GM21515 (cell line): ENCODE measurements around the gene TPST2.

Source experiments
- ATAC-seq: cut with Tn5 transposase; IDR thresholded peaks from one replicate; pipeline ENCODE4 v1.9.1; 2021; ENCODE audit not compliant: unreplicated experiment

TPST2 gene

DNA sequence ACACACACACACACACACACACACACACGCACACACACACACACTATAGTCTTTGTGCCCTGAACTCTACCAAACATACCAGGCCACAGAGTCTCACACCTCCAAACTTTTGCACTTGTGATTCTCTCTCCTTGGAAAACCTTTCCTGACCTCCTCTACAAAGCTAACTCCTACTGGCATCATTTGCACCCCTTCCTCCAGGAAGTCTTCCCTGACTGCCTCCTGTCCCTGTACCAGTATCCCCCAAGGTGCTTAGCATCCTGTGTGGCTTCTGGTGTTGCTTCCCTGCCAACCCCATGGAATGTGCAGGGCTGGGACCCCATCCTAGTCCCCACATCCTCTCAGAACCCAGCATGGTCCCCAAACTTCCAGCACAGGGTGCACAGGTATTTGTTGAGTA lies 8.9 kb downstream of the TPST2 start:
- ATAC-seq = no peak

DNA sequence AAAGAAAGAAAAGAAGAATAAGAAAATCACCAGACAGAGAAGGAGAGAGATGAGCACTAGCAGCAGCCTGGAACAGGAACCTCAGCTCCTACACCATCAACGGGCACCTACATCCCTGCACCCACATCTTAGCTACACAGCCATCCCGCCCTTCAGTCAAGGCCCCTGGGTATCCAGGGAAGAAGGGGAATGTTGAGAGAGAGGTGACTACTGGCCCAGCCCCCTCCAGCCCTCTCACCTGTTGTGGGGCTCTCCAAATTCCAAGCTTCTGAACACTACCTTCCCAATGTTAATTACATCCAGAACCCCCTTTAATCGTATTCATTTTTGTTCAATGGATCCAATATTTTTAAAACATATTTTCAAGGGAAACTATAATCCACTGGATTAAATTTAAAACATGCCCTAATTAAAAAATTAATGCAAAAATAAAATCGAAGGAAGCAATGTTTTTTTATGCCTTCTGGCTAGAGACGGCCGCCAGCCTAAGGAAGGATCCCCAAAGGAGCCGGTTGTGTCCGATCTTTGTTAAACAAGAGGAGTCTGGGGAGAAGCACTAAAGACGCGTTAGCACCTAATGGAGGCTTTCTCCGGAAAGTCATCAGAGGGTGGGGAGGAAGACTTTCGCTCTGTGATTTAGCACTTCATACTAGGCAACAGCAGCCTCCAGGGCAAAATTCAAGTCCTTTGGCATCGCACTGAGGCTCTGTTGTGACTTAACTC lies 9.5 kb downstream of the TPST2 start:
- no peak for ATAC-seq

DNA sequence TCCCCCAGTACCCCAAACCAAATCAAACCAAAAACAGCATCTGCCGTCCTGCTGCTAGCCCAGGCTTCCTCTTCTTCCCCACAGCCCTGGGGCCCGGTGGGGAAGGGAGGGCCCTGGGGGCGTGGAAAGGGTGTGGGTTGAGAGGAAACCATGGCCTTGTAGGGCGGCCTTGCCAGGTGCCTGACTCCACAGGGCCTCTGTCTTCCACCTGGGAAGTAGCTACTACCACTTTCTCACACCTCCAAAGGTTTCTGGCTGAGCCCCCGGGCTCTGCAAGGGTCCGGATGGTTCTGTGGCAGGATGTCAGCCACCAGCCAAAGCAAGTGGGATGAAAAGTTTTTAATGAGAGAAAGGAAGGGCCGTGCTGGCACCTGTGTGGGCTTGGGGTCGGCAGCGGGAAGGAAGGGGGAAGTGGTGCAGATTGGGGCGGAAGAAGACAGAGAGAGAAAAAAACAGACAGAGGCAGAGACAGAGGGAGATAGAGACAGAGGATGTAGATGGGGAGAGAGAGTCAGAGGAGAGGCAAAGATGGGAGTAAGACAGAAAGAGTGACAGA lies 10.5 kb downstream of the TPST2 start:
- peak; percentile 70 for ATAC-seq

DNA sequence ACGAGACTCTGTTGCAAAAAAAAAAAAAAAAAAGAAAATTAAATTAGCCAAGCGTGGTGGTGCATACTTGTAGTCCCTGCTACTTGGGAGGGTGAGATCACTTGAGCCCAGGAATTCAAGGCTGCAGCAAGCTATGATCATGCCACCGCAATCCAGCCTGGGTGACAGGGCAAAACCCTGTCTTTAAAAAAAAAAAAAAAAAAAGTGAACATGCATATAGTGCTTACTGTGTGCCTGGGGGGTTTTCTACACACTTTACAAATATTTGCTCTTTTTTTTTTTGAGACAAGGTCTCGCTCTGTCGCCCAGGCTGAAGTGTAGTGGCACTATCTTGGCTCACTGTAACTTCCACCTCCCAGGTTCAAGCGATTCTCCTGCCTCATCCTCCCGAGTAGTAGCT lies 12.9 kb downstream of the TPST2 start:
- ATAC-seq = no peak

DNA sequence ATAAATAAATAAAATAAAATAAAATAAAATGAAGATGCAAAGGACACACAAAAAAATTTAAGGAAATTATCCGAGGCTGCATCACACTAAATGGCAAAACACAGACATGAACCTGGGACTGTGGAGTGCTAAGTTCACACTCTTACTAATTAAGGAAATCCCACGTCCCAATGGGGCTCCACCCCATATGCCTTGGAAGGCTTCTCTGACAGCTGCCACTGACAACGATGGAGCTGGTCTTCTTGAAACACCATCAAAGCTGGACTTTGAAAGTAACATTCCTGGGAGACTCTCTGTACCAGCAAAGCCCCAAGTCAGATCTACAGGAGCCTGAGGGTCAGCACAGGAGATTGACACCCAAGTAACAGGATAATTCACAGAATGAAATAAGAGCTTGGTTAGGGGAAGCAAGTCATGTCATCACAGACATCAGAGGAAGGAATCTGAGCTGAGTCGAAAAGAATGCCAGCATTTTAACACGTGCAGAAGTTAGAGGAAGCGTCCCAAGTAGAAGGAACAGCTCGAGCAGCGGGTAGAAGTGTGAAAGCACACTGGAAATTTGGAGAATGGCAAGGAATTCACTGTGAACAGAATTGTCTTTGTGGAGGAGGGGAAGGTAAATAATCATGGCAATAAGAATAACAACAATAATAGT lies 13.8 kb downstream of the TPST2 start:
- ATAC-seq = no peak

DNA sequence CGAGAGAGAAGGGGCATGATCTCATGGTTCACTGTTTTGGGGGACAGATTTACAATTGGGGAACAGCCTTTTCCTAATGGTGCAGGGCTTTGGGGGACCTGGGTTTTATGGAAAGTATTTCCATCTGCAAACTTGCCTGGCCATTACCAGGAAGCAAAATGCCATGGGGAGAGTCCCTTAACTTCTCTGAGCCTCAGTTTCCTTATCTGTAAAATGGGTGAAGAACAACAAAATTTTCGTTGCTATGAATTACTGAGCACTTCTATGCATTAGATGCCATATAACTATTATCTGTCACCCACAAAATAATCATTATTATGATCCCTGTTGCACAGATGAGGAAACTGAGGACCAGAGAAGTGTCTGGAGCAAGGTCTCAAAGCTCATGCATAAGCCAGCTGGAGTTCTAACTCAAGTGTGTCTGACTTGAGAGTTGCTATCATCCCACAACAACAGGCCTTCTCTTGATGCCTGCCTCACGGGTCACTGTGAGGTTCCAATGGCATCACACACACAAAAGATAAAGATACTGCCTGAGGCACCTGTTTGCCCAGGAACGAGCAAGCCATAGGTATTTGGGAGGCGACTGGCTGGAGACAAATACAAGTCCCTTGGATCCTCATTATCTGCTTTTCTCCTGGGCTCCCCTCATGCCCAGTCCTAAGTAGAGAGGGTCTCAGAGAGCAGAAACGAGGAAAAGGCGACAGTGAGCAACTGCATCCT lies 15.8 kb downstream of the TPST2 start:
- no peak for ATAC-seq

DNA sequence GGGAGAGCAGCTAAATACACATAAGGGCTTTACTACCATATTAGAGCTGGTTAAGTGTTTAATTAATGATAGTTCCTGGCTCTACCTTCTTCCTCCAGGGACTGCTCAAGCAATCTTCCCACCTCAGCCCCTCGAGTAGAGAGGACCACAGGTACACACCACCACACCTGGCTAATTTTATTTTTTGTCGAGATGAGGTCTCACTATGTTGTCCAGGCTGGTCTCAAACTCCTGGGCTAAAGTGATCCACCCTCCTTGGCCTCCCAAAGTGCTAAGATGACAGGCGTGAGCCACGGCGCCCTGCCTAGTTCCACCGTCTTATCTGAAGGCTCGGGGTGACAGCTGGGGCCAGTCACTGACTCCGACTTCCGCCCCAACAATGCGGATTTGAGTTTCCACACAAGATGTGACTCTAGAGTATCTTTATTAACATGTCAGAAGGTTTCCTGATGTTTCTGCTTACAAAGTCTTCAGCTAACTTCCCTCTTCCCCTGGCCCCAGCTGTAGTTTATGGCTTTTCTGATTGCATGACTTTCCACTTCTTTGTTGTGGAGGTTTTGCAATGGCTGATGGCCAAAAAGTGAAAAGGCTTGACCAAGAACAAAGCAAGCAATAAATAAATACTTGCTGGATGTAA lies 16.8 kb downstream of the TPST2 start:
- ATAC-seq = no peak

DNA sequence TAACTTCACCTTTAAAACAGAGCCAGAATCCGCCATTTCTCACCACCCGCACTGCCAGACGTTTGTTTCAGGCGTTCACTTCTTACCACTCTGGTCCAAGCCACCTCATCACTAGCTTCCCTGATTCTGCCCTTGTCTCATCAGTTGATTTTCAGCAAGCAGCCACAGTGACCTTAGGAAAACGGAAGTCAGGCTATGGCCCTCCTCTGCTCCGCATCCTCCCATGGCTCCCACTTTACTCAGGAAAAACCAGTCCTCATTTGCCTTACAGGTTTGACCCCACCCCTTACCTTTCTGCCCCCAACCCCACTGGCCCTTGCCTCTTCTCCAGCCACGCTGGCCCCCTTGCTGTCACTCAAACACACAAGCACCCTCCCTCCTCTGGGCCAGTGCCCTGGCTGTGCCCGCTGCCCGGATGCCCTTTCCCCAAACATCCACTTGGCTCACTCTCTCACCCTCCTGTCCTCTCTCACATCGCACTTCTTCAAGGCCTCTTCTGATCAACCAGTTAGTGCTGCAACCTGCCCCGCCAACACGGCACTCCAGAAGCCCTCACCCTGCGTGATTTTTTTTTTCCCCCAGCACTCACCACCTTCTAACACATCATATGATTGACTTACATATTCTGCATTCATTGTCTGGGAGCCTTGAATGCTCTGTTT lies 18.9 kb downstream of the TPST2 start:
- no peak for ATAC-seq

DNA sequence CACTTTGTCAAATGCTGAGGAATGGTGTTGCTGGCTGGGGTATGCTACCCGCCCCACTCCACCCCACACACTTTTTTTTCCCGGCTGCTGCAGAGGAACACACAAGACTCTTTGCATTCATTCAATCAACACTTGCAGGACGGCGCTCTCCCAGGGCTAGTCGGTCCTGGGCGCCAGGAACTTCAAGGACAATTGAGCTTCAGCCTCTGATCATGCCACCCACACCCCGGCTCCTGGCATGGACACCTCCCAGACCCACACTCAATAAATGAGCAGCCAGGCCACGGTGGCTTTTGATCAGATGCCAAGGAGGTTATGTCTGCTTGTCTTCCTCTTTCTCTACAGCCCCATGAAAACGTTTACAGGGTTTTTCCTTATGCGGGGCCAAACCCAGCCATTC lies 19.8 kb downstream of the TPST2 start:
- ATAC-seq = no peak

DNA sequence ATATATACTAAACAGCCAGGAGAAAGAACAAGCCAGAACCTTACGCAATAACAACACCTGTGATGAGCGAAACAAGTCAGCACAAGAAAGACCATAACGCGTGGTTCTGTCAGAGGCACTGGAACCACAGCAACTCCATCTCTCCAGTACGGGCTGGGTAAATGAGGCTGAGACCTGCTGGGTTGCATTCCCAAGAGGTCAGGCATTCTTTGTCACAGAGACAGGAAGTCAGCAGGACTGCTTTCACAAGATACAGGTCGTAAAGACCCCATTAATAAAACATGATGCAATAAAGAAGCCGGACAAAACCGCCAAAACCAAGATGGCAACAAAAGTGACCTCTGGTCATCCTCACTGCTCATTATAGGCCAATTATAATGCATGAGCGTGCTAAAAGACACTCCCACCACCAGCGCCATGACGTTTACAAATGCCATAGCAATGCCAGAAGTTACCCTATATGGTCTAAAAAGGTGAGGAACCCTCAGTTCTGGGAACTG lies 21.7 kb downstream of the TPST2 start:
- ATAC-seq = no peak

DNA sequence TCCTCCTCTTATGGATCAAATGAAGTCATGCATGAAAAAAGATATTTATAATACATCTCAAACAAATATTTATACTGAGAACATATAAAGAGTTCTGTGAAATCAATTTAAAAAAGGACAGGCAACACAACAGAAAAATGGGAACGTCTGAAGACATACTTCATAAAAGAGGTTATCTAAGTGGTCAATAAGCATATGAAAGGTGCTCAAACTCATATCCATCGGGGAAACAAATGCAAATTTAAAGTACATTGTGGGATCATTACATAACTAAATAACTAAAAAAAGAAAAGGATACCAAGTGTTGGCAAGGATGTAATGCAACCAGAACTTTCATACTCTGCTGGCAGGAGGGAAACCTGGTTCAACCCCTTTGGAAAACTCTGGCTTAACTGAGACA lies 22.3 kb downstream of the TPST2 start:
- ATAC-seq = no peak

DNA sequence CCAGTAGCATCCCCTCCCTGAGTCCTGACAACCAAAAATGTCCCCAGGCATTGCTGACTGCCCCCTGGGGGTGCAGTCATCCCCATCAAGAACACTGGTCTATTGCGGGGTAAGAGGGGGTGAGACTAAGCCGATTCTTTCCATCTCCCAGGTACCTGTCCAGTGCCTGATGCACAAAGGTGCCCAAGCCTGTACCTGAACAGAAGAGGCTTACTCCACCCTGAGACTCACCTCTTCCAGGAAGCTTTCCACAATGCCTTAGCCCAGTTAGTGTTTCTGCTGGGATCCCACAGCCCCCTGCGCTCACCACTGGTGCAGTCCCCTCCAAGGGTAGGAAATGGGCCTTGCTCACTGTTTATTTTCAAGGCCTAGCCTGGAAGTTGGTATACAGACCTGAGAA lies 22.9 kb downstream of the TPST2 start:
- no peak for ATAC-seq

DNA sequence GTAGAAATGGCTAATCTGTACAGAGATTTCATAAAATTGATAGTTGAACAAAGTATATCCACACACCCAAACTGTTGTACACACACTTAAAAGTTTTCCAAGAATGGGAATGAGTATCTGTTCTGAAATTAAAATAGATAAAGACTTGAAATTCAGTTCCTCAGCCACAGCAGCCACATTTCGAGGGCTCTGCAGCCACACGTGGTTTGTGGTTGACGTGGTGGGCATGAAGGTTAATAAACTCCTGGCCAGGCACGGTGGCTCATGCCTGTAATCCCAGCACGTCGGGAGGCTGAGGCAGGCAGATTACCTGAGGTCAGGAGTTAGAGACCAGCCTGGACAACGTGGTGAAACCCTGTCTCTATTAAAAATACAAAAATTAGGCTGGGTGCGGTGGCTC lies 24.0 kb downstream of the TPST2 start:
- ATAC-seq = no peak

DNA sequence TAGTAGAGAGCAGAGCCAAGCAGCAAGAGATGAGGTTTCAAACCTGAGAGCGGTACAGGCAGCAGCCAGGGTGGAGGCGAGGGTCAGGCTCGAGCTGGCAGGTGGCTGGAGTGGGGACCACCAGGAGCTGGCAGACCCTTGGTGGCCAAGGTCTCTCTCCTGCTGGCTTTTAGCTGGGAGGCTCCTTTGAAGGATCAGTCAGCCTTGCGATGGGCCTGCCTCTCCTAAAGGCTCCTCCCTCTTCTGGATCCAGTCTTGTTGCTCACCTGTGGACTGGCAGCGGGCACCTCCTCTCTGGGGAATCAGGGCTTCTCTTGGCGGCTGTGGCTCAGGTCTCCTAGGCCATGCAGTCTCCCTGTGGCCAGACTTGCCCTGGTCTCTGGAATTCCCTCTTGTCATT lies 24.8 kb downstream of the TPST2 start:
- no peak for ATAC-seq

DNA sequence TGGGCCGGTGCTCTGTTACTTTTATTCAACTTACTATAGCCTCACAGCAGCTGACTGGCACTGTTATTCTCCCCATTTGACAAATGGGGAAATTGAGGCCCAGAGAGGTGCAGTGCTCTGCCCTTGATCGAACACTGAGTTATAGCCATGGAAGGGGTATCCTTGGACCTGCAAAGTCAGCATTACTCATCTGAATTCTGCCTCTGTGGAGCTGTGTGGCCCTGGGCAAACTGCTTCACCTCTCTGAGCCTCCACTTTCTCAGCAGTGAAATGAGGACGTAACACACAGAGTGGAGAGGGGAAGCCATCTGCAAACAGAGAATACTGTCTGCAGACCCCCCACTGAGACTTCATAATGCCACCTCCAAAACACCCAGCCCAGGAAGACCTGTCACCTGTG lies 25.3 kb downstream of the TPST2 start:
- ATAC-seq = no peak

DNA sequence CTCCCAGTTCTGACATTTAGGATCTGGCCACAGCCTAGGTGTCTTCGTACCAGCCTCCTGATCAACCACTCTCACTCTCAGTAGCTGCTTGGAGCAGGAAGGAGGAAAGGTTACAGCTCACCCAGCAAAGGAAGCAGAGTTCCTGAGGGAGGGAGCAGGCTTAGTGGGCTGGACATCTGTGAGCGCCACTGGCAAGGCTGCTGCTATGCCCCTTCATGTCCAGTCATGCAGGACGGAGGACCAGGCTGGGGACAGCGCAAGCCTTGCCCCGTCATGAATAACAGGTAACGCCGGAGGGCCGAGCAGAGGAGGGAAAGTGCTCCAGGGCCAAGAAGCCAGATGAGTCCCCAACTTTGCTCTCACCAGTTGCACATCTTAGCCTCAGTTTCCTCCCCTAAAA lies 25.8 kb downstream of the TPST2 start:
- no peak for ATAC-seq

DNA sequence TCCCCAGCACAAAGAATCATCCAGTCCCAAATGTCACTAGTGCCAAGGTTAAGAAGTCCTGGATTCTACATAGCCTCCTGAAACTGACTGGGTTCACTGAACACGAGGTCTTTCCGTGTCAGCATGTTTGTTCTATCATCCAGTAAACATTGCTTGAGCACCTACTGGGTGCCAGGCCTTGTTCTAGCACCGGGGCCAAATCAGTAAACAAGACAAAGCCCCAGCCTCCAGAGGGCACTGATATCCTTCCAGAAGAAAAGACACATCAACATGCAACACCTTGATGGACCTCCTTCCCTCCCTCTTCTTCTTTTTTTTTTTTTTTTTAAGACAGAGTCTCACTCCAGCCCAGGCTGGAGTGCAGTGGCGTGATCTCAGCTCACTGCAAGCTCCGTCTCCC lies 26.9 kb downstream of the TPST2 start:
- ATAC-seq = no peak

DNA sequence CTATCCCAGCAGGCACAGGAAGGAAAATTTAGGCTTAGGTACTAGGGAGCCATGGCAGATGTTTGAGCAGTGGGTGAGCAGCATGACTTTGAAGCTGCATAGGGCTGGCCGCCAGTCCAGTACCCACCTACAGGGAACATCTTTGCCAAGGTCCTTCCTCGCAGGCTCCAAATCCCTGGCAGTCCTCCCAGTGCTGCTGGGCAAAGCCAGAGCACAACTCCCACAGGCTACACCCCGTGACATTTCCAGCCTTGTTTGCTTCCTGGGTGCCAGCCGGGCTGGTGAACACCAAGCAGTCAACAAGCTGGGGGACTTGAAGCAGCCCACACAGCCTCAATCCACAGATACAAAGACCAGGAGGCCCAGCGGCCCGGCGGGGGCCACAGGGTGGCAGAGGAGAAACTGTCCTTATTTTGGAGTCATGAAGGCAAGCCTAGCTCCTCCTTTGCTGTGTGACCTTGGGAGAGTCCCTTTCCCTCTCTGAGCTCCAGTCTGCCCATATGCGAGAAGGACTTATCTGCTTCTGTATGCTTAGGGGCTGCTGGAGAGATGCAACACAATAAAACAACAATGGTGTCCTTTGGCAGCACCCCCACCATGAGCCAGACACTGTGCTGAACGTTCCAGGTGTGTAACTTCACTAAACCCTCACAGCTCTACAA lies 28.0 kb downstream of the TPST2 start:
- ATAC-seq = no peak

DNA sequence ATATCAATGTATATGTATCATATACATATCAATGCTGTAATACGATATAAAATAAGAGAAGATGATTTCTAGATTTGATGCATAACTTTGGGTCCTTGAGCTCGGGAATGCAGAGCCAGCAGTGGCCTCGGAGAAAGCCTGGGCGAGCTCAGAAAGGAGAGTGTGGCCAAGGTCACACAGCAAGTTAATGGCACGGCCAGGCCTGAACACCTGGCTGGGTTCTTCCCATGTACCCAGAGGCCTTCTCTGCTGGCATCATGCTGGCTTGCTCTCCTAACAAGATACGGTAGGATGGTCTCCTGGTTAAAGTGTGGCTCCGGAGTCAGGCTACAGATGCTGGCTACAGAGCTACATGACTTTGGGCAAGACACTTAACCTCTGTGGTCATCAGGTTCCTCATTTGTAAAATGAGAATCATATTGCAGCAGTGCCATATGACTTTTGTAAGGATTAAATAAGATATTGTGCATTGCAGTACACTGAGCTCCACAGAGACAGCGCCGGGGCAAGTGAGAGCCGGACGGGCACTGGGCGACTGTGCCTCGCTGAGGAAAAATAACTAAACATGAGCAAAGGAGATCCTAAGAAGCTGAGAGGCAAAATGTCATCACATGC lies 29.9 kb downstream of the TPST2 start:
- ATAC-seq = no peak
